Kidney tubule cell (primary cell): ENCODE data around the gene CNGB1.

Experiments
- DNase-seq: peaks from one replicate; pipeline ENCODE4 v3.0.0-alpha.2; 2018; ENCODE audit warnings: low spot score

CNGB1 gene

DNA sequence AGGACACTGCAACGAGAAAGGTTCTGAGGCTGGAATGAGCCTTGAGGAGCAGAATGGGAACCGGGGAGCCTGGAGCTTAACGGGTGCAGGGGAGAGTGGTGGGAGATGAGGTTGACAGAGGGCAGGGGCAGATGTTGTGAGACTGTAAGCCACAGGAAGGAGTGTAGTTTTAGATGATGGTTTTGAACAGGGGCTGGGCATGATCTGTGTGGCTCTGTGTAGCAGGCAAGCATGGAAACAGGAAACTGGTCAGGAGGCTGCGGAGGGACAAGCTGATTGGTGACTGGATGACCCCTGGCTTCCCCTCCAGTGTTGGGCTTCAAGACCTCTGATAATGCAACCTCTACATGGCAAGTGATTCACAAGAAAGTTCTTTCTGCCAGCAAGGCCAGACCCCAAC, 1.4 kb upstream of the CNGB1 start:
- DNase-seq: no peak

DNA sequence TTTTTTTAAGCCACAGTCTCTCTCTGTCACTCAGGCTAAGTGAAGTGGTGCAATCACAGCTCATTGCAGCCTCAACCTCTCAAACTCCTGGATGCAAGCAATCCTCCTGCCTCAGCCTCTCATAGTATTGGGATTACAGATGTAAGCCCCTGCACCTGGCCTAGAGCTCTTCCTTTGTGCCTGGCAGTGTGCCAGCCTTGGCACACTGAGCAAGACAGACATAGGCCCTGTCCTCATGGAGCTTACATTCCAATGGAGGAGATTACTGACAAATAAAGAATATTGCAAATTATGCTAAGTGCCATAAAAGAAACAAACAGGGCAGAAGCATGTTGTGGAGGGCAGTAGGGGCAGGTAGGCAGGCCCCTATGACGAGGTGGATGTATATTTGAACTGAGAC, 920 bp upstream of the CNGB1 start:
- DNase-seq: no peak

DNA sequence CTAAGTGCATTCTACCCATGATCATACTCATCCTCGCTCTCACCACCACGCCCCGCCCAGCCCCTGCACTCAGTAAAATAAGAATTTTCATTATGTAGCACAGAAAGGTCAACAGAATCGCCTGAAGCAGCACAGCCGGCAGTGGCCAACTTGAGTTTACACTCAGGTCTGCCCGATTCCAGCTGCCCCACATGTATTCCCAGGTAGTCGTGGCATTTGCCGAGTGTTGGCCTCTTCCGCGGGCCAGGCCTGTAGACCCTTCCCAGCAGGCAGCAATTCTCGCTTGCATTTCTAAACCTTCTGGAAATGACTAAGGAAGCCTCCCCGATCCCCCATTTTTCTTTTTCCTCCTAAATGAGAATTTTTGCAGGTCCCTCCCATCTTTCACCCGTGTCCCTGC, 609 bp downstream of the CNGB1 start:
- no peak for DNase-seq

DNA sequence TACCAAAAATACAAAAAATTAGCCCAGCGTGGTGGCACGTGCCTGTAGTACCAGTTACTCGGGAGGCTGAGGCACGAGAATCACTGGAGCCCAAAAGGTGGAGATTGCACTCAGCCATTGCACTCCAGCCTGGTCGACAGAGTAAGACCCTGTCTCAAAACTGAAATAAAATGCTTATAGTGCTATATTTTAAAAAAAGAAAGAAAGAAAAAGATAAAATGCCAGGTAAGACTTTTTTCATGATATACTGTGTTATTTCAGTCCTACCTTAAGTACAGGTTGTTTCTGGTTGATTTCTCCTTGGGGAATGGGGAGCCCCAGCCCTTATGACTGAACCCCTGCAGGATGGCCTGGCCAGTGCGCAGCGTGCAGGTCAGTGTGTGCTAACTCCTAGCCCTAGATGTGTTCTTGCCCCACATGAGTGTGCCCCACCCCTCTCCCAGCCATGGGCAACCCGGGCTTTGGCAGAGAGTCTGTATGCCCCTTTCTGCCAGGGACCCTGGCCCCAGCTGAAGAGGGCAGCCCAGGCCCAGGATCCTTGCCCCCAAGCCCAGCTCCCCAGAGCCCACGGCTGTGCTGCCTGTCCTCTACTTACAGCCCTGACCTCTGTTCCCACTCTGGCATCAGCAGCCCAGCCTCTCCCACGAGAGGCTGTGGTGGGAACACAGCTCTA, 1.3 kb downstream of the CNGB1 start:
- DNase-seq: no peak

DNA sequence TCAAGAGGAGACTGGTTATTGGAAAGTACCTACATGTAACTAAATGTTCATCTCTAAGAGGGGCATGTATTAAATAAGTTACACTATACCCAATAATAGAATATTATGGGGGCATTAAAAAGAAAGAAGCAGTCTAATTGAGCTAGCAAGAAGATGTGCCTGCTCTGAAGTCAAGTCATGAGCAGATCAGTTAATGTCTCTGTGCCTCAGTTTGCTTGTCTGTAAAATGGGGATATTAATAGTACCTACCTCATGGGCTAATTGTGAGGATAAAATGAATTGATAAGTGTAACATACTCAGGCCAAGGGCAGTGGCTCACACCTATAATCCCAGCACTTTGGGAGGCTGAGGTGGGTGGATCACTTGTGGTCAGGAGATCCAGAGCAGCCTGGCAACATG, 3.0 kb downstream of the CNGB1 start:
- no peak for DNase-seq

DNA sequence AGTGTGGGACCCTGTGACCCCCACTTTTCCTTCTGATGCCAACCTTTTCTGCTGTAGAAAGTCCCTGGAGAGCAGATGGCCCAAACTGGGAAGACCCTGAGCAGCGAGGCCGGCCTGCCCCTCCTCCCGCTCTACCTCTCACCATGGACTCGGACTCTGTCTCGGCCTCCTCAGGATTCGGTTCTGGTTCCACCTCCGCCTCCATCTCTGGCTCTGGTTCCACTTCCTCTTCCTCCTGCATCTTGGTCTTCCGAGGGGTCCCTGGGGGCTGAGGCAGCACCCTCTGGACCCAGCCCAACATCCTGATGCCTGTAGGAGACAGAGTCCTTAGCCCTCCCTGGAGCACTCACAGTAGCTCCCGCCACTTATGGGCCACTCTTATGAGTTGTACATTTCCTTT, 3.9 kb downstream of the CNGB1 start:
- DNase-seq: no peak

DNA sequence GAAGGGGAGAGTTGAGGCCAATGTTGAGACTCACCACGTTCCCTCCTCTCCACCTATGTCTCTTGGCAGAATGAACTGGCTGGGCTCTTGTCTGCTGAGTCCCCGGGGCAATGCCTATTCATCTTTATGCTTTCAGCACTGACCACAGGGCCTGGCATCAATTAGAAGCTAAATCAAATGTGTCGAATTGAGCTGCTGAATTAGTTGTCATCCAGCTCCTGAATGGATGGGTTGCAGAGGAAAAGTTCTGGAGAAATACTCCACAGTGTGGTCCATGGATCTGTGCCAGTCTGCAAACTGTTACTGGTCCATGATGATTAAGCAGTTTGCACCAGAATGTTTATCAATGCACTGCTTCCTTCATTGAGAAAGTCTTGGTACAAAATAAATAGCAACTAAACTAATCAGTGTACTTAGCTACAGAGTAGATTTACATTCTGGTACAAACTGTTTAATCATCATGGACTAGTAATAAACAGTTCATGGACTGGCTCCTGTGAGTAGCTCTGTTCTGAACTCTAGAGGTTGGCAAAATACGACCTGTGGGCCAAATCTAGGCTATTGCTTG, 4.6 kb downstream of the CNGB1 start:
- DNase-seq: no peak

DNA sequence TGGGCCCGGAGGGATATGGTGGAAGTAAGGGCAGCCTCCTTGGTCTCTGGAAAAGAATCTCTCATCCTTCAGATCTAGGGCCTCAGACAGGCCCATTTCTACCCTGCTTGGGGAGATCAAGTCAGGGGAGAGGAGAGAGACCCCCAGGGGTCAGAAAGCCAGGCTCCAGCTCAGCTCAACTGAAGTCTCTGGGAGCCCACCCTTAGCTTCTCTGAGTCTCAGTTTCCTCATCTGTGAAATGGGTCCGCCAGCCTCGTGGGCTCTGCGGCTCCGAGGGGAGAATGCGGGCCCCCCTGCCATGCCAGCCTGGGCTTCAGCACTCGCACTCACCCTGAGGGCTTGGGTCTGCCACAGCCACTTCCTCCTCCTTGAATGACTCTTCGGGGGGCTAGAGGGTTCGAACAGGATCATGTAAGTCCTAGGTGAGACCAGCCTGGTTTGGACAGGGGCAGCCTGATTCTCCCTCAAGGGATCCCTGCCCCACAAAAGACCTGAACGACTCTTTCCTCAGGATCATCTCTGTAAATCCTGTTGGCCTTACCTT, 6.7 kb downstream of the CNGB1 start:
- DNase-seq: no peak

DNA sequence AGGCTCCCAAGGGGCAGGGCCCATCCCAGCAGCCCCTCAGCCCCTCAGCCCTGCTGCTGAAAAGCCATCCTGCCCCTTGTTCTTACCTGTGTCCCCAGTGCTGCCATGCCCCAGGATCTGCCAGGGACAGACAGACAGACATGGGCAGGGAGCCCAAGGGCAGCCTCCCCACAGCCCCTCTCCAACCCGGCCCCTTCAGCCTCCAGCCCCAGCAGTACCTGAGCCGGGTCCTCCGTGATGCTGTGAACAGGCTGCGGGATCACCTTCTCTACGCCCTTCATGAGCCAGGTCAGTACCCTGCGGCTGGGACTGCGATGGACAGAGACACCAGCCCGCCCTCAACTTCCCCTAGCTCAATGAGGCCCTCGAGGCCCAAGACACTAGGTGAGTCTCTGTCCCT, 8.2 kb downstream of the CNGB1 start:
- DNase-seq: no peak

DNA sequence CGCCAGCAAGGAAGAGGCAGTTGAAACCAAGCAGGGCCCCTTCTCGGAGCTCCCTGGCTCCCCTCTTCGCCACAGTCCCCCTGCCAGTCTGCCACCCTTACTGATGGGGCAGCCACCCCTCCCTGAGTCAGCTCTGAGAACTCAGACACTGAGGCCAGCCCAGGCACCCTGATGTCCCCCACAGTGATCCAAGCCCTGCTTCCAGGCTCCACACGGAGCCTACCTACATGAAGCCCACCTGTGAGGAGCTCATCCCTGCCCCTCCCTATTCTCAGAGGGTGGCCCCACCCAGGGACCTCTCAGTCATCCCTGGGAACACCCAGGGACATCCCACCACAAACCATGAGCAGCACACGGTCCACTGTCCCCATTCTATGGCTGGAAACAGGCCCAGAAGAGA, 8.9 kb downstream of the CNGB1 start:
- DNase-seq: no peak

DNA sequence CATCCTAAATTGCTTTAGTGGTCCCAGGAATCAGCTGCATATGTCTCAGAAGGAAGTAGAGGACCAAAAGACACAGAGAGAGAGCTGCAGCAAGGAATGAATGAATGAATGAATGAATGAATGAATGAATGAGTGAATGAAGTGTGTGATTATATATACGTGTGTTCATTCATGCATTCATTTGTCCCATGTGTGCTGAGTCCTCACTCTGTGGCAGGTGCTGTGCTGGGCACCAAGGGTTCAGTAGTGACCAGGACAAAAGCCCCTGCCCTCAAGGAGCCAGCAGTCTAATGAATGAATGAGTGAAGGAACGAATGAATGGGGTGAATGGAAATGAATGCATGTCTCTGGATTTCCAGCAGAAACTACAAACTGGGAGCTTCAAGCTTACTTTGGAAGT, 9.4 kb downstream of the CNGB1 start:
- no peak for DNase-seq

DNA sequence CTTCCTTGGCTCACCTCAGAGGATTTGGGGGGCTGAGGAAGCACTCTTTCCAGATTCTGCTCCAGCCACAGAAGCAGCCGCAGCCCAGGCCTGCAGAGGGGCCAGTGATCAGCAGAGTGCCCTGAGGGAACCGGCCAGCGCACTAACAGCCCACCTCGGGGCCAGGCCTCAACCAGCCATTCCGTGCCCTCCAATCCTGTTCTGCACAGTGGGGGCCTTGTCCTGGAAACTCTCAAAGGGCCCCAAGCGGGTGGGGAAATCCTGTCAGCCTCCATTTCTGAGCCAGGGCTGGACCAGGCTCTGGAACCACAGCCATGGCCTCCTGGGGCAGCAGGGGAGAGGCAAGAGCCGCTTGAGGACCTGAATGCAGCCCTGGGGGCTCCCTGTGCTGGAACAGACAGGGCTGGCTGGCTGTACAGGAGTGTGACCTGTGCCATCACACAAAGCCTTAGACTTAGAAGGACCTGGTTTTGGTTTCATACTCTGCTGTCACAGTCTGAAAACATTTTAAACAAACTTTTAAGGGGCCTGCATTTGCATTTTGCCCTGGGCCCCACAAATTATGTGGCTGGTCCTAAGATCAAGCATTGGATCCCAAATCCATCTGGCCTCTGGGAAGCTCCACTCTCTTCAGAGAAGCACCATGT, 10.0 kb downstream of the CNGB1 start:
- DNase-seq: no peak

DNA sequence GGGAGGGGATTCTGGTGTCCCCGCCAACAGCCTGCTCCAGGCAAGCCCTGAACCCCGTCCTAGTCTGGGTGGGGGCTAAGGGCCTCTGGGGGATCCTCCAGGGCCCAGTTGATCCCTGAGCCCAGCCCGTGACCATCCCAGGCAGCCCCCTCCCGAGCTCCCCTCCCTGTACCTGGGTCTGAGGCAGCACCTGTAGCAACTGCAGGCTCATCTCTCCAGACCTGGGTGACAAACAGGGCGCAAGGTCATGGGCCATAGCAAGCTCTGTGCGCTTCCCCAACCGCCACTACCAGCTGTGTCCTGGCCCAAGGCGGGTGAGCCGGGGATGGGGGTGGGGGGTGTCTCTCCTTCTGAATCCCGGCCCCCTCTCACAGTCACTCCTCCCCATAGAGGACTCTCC, 10.6 kb downstream of the CNGB1 start:
- no peak for DNase-seq

DNA sequence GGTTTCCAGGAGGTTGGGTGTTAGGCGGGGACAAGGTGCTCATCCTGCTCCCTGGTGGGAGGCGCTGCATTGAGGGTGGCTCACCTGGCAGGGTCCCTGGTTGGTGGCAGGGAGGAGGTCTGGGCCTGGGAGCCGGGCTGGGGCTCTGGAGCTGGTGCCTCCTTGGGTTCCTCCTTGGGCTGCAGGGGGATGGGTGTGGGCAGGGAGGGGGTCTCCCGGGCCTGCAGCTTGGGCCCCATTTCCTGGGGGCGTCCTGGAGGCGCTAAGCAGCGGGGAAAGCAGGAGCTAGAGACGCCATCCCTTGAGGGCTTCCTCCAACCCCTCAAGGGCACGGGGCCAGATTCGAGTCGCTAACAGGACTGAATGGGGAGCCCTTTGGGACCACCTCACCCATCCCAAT, 11.1 kb downstream of the CNGB1 start:
- DNase-seq: no peak

DNA sequence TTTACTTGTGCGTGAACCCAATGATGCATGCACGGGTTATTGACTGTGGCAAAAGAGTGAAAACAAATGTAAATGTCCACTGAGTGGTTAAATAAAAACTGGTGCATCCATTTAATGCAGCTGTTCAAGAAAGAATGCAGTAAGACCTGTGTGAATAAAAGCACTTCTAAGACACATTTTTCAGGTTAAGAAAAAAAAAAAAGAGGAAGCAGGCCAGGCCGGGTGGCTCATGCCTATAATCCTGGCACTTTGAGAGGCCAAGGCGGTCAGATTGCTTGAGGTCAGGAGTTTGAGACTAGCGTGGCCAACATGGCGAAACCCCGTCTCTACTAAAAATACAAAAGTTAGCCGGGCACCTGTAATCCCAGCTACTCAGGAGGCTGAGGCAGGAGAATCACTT, 11.8 kb downstream of the CNGB1 start:
- DNase-seq: no peak

DNA sequence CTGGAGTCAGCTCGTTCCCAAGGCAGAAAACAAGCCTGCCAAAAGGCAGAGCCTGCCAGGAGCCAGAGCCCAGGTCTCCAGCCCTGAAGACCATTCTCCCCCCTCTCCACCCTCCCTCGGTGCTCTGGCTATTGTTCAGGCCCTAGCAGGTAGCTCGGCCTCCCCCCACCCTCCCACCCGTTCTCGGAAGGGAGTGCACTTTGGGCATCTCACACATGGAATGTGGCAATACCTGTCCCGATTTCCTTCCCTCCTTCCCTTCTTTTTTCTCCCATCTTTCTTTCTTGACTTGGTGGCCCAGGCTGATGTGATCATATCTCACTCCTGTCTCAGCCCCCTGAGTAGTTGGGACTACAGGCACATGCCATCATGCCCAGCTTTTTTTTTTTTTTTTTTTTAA, 12.4 kb downstream of the CNGB1 start:
- no peak for DNase-seq

DNA sequence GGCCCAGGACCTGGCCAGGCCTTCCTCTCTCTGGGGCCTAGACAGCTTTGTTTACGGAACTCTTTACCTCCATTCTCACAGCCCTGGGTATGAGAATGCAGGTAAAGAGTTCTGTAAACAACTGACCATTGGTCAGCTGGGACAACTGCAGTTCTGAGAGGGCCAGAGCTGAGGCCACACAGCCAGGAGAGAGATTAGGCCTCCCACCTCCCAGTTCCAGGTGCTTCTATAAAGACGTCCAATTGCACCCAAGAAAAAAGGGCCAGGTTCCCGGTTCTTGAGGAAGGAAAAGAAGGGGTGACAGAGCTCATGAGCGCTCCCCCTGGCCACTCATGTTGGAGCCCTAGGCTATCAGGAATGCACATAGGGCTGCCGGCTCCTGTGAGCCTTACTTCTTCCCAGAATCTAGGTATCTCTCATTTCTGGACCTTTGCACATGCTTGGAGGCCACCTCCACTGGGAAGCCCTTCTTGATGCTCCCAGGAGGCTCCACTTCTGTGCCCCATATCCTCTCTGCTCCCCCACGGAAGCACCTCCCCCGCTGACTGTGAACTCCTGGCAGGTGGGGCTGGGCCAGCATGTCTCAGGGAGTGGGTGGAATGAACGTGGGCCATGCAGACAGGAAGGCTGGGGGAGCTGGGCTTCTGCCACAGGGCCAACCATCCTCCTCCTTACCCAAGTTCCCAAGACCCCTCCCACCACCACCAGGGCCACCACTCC, 13.1 kb downstream of the CNGB1 start:
- DNase-seq: no peak

DNA sequence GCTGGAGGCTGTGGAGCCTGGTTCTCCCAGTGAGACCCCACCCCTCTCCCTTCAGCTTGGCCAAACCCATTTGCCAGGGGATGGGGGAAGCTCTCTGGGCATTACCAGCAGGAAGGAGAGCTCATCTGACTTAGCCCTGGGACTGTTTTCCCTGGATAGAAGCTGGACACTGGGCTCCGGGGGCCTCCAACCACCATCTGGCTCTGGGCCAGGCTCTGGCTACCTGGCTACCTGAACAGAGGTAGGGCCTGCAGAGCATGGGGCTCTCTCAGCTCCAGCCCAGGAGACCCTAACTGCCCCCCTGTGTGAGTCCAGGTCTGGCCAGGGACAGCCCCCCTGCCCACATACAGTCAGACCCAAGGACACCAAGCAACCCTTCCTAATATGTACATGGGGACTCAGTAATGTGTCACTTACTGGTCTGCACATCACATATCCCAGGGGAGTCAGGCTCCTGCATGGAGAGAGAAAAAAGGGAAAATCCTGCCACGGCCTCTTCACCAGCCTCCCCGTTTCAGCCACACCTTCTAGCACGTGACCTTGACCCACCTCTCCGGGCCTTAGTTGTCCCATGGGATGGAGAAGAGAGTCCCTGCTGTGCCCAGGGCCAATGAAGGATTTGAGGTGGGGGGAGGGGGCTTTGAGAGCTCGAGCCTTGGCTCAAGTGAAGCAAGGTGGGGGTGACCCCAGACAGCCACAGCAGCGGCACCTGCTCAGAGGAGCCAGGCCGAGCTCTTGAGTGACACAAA, 13.8 kb downstream of the CNGB1 start:
- DNase-seq: no peak

DNA sequence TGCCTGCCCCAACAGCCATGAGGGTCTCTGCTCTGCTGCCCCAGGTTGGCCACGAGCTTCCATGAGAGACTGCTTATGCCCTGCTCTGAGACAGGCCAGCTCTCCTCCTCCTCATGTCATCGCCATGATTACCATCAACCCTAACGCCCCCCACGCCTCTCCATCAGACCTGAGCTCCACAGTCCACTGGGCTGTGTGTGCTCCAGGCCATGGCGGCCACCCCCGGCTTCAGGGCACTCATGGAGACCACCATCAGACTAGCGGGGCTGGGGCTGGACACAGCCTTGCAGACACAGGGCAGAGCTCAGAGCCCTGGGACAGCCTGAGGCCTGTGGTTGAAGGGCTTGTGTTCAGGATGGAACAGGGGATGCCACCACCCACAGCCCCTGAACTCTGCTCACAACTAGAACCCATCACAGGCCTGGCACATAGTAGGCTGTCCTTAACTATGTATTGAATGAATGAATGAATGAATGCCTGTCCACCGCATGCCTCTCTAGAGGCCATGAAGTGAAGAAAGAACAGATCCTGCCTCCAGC, 14.6 kb downstream of the CNGB1 start:
- no peak for DNase-seq

DNA sequence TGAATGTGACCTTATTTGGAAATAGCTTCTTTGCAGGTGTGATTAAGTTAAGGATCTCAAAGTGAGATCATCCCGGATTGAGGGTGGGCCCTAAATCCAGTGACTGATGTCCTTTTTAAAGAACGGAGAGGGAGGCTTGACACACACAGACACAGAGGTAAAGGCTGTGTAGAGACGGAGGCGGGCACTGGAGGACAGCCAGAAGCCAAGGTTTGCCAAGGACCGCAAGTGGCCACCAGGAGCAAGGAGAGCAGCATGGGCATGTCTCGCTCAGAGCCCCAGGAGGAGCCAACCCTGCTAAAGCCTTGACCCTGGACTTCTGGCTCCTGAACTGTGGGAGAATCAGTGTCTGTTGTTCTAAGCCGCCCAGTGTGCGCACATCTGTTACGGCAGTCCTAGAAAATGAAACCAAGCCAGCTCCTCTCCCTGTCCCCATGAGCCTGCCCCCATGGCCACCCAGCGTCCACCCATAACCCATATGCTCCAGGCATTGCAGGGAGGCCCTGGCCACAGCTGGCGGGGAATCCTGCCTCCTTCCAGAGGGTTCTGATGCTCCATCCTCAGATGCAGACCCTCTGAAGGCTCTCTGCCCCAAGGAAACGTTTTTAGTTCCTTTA, 15.2 kb downstream of the CNGB1 start:
- DNase-seq: no peak

DNA sequence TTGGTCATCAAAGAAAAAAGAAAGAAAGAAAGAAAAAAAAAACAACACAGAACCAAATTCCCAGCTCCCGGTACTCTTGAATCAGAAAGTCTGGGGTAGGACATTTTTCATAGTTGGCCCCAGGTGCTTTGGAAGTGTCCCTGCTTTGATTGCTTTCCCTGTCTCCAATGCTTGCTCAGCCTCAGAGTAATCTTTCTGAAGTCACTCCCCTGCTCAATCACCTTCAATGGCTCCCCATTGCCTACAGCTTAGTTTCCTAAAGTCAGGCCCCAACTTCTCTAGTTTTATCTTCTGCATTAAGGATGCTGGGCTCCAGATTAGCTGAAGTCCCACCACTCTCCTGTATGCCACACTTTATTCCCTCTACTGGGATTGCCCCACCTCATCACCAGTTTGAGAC, 17.1 kb downstream of the CNGB1 start:
- no peak for DNase-seq

DNA sequence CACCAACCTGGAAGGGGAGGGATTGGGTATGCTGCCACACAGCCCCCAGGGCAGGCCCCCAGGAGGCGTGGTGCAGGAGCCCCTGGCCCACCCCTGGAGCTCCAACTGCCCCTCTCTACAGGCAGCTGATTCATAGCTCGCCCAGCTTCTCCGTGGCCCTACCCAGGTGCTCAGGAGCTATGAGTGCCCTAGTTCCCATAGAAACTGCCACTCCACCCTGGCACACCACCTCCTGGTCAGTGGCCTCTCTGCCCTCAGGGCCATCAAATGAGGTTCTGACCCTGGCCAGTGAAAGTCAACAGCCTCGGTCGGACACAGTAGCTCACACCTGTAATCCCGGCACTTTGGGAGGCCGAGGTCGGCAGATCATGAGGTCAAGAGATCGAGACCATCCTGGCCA, 18.0 kb downstream of the CNGB1 start:
- no peak for DNase-seq
